ENCODE results near the gene MARCHF10. TPM values are rescaled to one million over a fixed set of nuclear protein-coding genes. Genes with fewer than 3 reads are reported as not detected.

MARCHF10 gene
- total and polyA plus RNA-seq, 2 experiments from 2014 or later, result 1.8 to 2.1 TPM

- Histone ChIP-seq H3K9ac (no peak overlapping the region), H3K4me2 (ENCODE audit: unreplicated experiment) (no peak overlapping the region), H3K79me2 (ENCODE audit: insufficient read depth) (peaks cover 4% of the 10 kb centered on the region; the same call in 1 of the 2 replicates), H4K20me1 (ENCODE audit: insufficient read depth) (no peaks in the 10 kb centered on the region), H3K9me2 (ENCODE audit: insufficient read depth) (no peaks in the 10 kb centered on the region), H3K36me3 (ENCODE audit: low read depth) (peaks cover 42% of the 10 kb centered on the region), H3F3A (ENCODE audit: insufficient read depth) (peaks cover 23% of the 10 kb centered on the region; the same call in 1 of the 2 replicates), H3K4me3 (no peak overlapping the region), H2AFZ (no peak overlapping the region), H3K4me1 (ENCODE audit: insufficient read depth) (no peaks in the 10 kb centered on the region), H3K27me3 (replicated peaks; ENCODE audit: insufficient read depth) (no peaks in the 10 kb centered on the region), H3K9me3 (ENCODE audit: low read depth) (no peaks in the 10 kb centered on the region), H3K27ac (no peak overlapping the region)
- 94 to 95% methylated on average over 16 to 17 of the region's 17 CpGs for whole genome bisulfite sequencing, 2 experiments (ENCODE audit: low coverage in 1 of 2, low lambda C conversion rate in 2 of 2, missing lambda C conversion rate in 2 of 2)
- DNase-seq, result no peak
- in situ Hi-C loops (cut with MboI), result no loop called here
- no peak for TF ChIP-seq EZH2phosphoT487 (IDR thresholded peaks at IDR 0.05; ENCODE audit: insufficient read depth, low read depth)
- no peak for TF ChIP-seq EZH2 (IDR thresholded peaks at IDR 0.05; ENCODE audit: insufficient read depth, poor library complexity, severe bottlenecking)
Measured at GRCh38 chr17:62681061-62681938, 126.8 kb downstream of the MARCHF10 start.

DNA sequence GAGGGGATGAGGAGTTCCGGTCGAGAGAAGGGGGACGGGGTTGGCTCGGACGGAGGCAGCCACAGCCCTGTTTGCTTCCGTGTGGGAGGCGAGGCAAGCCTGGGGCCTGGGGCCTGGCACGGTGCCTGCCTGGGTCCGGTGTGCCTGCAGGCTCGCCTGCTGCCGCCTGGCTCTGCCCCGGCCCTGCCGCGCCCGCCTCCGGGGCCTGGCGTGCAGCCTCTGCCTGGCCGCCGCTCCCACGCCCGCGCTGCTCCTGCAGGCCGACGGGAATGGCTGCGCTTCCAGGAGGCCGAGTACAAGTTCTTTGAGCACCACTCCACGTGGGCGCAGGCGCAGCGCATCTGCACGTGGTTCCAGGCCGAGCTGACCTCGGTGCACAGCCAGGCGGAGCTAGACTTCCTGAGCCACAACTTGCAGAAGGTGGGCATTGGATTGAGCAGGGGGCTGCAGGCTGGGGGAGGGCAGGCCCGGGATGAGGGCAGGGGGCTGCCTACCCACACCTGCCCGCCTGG lies 127.5 kb downstream of the MARCHF10 start:
- H3K9me2 ChIP-seq (ENCODE audit: insufficient read depth), result no peaks in the 10 kb centered on the region
- in situ Hi-C loops (cut with MboI), result no loop called here
- H2AFZ ChIP-seq, result no peak overlapping the region
- peaks cover 37% of the 10 kb centered on the region for H3K36me3 ChIP-seq (ENCODE audit: low read depth)
- no peak overlapping the region for H3K27ac ChIP-seq
- H3K4me3 ChIP-seq, result no peak overlapping the region
- DNase-seq, result no peak
- no peaks in the 10 kb centered on the region for H3K27me3 ChIP-seq (replicated peaks; ENCODE audit: insufficient read depth)
- WGBS, 2 experiments (ENCODE audit: low coverage in 1 of 2, low lambda C conversion rate in 2 of 2, missing lambda C conversion rate in 2 of 2), result 85 to 87% methylated on average over 33 to 35 of the region's 36 CpGs
- H4K20me1 ChIP-seq (ENCODE audit: insufficient read depth), result no peaks in the 10 kb centered on the region
- peaks cover 18% of the 10 kb centered on the region; the same call in 1 of the 2 replicates for H3F3A ChIP-seq (ENCODE audit: insufficient read depth)
- no peak overlapping the region for H3K9ac ChIP-seq
- peaks cover 4% of the 10 kb centered on the region; the same call in 1 of the 2 replicates for H3K79me2 ChIP-seq (ENCODE audit: insufficient read depth)
- no peak overlapping the region for H3K4me2 ChIP-seq (ENCODE audit: unreplicated experiment)
- no peak for TF ChIP-seq EZH2phosphoT487 (IDR thresholded peaks at IDR 0.05; ENCODE audit: insufficient read depth, low read depth)
- no peaks in the 10 kb centered on the region for H3K4me1 ChIP-seq (ENCODE audit: insufficient read depth)
- no peaks in the 10 kb centered on the region for H3K9me3 ChIP-seq (ENCODE audit: low read depth)

- 92 to 95% methylated on average over 18 to 37 of the region's 37 CpGs for WGBS, 2 experiments (ENCODE audit: low coverage in 1 of 2, low lambda C conversion rate in 2 of 2, missing lambda C conversion rate in 2 of 2)
- Histone ChIP-seq H3K79me2 (ENCODE audit: insufficient read depth) (peaks cover 7% of the 10 kb centered on the region; the same call in 1 of the 2 replicates), H2AFZ (no peak overlapping the region), H3F3A (ENCODE audit: insufficient read depth) (peaks cover 13% of the 10 kb centered on the region; the same call in 1 of the 2 replicates), H3K27ac (no peak overlapping the region), H3K4me2 (ENCODE audit: unreplicated experiment) (no peak overlapping the region), H3K4me3 (no peak overlapping the region), H3K9me3 (ENCODE audit: low read depth) (no peaks in the 10 kb centered on the region), H3K4me1 (ENCODE audit: insufficient read depth) (no peaks in the 10 kb centered on the region), H4K20me1 (ENCODE audit: insufficient read depth) (no peaks in the 10 kb centered on the region), H3K27me3 (replicated peaks; ENCODE audit: insufficient read depth) (no peaks in the 10 kb centered on the region), H3K9me2 (ENCODE audit: insufficient read depth) (no peaks in the 10 kb centered on the region), H3K9ac (no peak overlapping the region), H3K36me3 (ENCODE audit: low read depth) (peaks cover 31% of the 10 kb centered on the region)
- no peak for DNase-seq
- in situ Hi-C loops (cut with MboI), result no loop called here
- TF ChIP-seq EZH2 (IDR thresholded peaks at IDR 0.05; ENCODE audit: insufficient read depth, poor library complexity, severe bottlenecking) (no peak), EZH2phosphoT487 (IDR thresholded peaks at IDR 0.05; ENCODE audit: insufficient read depth, low read depth) (no peak)
Measured at GRCh38 chr17:62679866-62680377, 128.2 kb downstream of the MARCHF10 start.

DNA sequence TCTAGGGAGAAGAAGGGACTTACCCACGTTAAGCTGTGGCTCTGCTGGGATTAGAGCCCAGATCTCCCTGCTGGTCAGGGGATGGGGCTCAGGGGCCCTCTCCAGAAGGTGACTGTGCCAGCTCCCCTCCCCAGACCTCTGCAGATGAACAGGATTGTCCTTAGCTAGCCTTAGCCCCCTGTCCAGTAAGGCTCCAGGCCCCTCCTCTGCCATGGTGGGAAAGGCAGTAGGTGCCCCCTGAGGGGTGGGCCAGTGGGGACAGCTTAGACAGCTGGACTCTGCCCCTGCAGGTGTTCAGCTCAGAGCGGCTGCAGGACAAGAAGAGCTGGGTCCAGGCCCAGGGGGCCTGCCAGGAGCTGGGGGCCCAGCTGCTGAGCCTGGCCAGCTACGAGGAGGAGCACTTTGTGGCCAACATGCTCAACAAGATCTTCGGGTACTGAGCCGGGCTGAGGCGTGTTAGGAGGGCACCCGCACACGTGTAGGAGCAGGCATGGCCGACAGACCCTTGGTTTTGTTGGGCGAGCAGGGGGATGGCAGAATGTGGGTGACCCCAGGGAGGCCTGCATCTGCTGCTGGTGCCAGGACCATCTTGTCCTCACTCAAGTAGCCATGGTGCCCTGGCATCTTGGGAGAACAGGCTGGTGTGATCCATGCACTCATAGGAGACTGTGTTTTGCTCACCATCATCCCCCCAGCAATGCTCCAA lies 129.7 kb downstream of the MARCHF10 start:
- 94 to 95% methylated on average over 10 of the region's 10 CpGs for WGBS, 2 experiments (ENCODE audit: low coverage in 1 of 2, low lambda C conversion rate in 2 of 2, missing lambda C conversion rate in 2 of 2)
- no peak overlapping the region for H2AFZ ChIP-seq
- TF ChIP-seq EZH2 (IDR thresholded peaks at IDR 0.05; ENCODE audit: insufficient read depth, poor library complexity, severe bottlenecking) (no peak), EZH2phosphoT487 (IDR thresholded peaks at IDR 0.05; ENCODE audit: insufficient read depth, low read depth) (no peak)
- no peak overlapping the region for H3K9ac ChIP-seq
- peaks cover 13% of the 10 kb centered on the region; the same call in 1 of the 2 replicates for H3F3A ChIP-seq (ENCODE audit: insufficient read depth)
- peaks cover 24% of the 10 kb centered on the region; the same call in 1 of the 2 replicates for H3K36me3 ChIP-seq (ENCODE audit: low read depth)
- no peaks in the 10 kb centered on the region for H3K4me1 ChIP-seq (ENCODE audit: insufficient read depth)
- no peaks in the 10 kb centered on the region for H3K27me3 ChIP-seq (replicated peaks; ENCODE audit: insufficient read depth)
- H3K4me3 ChIP-seq, result no peak overlapping the region
- no peak overlapping the region for H3K4me2 ChIP-seq (ENCODE audit: unreplicated experiment)
- DNase-seq, result no peak
- in situ Hi-C loops (cut with MboI), result no loop called here
- H3K79me2 ChIP-seq (ENCODE audit: insufficient read depth), result peaks cover 11% of the 10 kb centered on the region; the same call in 1 of the 2 replicates
- no peak overlapping the region for H3K27ac ChIP-seq
- H4K20me1 ChIP-seq (ENCODE audit: insufficient read depth), result no peaks in the 10 kb centered on the region
- no peaks in the 10 kb centered on the region for H3K9me2 ChIP-seq (ENCODE audit: insufficient read depth)
- no peaks in the 10 kb centered on the region for H3K9me3 ChIP-seq (ENCODE audit: low read depth)
